GM13977 (cell line): ENCODE measurements around the gene KMT2D.

ENCODE experiments used
- DNase-seq: peaks from one replicate; pipeline ENCODE4 v3.0.0; 2012; ENCODE audit warnings: low spot score
- in situ Hi-C: fragments of 300-500 bp; cut with MboI; formaldehyde crosslinking; loops from one replicate; pipeline ENCODE4 v1.12.0; 2022; ENCODE audit warnings: low sequenced_read_pairs, low pct_unique_long_range_greater_than_20kb, mixed read lengths, inconsistent platforms; ENCODE audit not compliant: unreplicated experiment
- TF ChIP-seq, protein P1 (sequence below): IDR thresholded peaks from 2 replicates; pipeline ENCODE4 v1.5.1; 2012; ENCODE audit warnings: mild to moderate bottlenecking, control low read depth; ENCODE audit not compliant: insufficient read depth; ENCODE audit errors: extremely low read depth, missing control alignments

Gene KMT2D

GRCh38 chr12:49058366-49059044 lies 2.1 kb downstream of the KMT2D start:
- TF ChIP-seq, protein P1, sequence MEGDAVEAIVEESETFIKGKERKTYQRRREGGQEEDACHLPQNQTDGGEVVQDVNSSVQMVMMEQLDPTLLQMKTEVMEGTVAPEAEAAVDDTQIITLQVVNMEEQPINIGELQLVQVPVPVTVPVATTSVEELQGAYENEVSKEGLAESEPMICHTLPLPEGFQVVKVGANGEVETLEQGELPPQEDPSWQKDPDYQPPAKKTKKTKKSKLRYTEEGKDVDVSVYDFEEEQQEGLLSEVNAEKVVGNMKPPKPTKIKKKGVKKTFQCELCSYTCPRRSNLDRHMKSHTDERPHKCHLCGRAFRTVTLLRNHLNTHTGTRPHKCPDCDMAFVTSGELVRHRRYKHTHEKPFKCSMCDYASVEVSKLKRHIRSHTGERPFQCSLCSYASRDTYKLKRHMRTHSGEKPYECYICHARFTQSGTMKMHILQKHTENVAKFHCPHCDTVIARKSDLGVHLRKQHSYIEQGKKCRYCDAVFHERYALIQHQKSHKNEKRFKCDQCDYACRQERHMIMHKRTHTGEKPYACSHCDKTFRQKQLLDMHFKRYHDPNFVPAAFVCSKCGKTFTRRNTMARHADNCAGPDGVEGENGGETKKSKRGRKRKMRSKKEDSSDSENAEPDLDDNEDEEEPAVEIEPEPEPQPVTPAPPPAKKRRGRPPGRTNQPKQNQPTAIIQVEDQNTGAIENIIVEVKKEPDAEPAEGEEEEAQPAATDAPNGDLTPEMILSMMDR: no peak
- no peak for DNase-seq
- in situ Hi-C loops: no loop called here

DNA sequence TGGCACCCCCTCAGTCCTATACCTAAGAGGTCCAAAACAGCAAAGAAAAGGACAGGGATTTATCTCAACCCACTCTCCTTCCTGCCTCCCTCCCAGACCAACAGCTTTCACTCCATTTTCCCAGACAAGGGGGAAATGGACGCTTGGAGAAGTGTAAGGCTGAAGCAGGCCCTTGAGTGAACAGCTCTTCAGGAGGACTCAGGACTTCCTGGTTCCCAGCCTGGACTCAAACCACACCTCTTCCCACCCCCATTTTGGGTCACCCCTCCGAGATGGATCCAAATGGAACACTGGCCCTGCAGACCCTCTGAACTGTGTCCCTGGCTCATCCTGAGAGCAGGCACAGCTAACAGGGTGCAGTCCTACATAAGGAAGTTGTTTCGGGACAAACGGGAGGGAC lies 2.7 kb downstream of the KMT2D start:
- TF ChIP-seq, protein P1: no peak
- in situ Hi-C loops: no loop called here
- DNase-seq: no peak

DNA sequence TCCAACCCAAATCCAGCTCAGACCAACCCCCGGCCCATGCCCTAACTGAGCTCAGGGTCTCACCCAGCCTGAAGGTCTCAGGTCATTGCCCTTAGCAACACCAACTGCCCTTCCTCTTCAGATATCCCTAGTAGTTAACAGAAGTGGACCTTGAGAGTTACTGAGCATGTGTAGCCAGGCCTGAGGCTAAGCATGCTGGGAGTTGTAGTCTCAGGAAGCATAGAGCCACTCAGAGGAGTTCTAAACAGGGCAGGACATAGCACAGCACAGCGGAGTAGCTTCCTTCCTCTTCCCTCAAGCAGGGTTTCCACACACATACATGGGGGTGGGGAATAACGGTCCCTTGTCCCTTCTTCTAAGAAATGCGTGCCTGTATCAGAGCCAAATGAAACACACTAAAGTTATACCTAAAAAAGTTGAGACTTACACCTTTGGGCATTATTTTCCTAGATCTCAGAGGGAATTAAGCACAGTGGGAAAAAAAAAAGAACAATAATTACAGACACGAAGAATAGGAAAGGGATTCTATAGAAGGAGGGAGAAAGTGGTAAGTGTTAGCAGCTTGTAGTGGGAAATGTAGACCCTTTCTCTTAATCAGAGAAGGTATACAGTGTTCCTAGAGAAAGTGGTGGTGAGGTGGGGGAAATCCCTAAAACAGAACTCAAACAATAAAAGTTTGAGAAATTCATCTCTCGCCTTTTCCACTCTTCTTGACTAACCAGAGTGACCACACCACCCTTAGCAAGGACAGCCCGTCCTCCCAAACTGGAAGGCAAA lies 4.4 kb downstream of the KMT2D start:
- TF ChIP-seq, protein P1: no peak
- DNase-seq: peak; percentile 91
- in situ Hi-C loops: no loop called here

- TF ChIP-seq, protein P1: no peak
- in situ Hi-C loops: no loop called here
- no peak for DNase-seq
Measured at GRCh38 chr12:49055092-49055491, 5.5 kb downstream of the KMT2D start.

- TF ChIP-seq, protein P1: no peak
- in situ Hi-C loops: no loop called here
- no peak for DNase-seq
Measured at GRCh38 chr12:49054524-49054923, 6.1 kb downstream of the KMT2D start.

- DNase-seq: no peak
- TF ChIP-seq, protein P1: no peak
- in situ Hi-C loops: no loop called here
Measured at GRCh38 chr12:49054096-49054495, 6.5 kb downstream of the KMT2D start.
